ENCODE results near the gene CCPG1.

DNA sequence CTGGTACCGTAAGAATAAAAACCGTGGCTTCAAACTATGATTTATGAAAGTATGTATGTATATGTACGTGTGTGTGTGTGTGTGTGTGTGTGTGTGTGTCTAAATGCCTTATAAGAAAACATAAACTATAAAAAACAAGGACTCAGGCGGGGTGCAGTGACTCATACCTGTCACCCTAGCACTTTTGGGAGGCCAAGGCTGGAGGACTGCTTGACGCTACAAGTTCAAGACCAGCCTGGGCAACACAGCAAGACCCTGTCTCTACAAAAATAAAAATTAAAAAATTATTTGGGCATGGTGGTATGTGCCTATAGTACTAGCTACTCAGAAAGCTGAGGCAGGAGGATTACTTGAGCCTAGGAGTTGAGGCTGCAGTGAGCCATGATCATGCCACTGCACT, 29.1 kb downstream of the CCPG1 start:
- TF ChIP-seq, protein P1, sequence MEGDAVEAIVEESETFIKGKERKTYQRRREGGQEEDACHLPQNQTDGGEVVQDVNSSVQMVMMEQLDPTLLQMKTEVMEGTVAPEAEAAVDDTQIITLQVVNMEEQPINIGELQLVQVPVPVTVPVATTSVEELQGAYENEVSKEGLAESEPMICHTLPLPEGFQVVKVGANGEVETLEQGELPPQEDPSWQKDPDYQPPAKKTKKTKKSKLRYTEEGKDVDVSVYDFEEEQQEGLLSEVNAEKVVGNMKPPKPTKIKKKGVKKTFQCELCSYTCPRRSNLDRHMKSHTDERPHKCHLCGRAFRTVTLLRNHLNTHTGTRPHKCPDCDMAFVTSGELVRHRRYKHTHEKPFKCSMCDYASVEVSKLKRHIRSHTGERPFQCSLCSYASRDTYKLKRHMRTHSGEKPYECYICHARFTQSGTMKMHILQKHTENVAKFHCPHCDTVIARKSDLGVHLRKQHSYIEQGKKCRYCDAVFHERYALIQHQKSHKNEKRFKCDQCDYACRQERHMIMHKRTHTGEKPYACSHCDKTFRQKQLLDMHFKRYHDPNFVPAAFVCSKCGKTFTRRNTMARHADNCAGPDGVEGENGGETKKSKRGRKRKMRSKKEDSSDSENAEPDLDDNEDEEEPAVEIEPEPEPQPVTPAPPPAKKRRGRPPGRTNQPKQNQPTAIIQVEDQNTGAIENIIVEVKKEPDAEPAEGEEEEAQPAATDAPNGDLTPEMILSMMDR (conservative IDR thresholded peaks at IDR 0.05; ENCODE audit: low read depth, low read length), result no peak
- no peak for TF ChIP-seq EZH2 (IDR thresholded peaks at IDR 0.05; ENCODE audit: borderline replicate concordance, low read depth, low read length, poor library complexity, severe bottlenecking)
